OCI-LY7 (cell line): Measurements from ENCODE around the gene UBAC1. TPM values are rescaled to one million over a fixed set of nuclear protein-coding genes. Genes with fewer than 3 reads are reported as not detected.

Experiments
- Bru-seq: library from RNA; stranded (reverse); fragments of 400-500 nt; gene quantifications from one replicate; lab custom pipeline; 2021; lab: Mats Ljungman, UMichigan
- BruChase-seq, 2 experiments: library from RNA; stranded (reverse); fragments of 400-500 nt; gene quantifications; one replicate each; lab custom pipeline; 2021; lab: Mats Ljungman, UMichigan
- BruUV-seq: library from RNA; stranded (reverse); fragments of 400-500 nt; replicated peaks from 2 replicates; lab custom pipeline; 2021; lab: Mats Ljungman, UMichigan
- CTCF ChIA-PET: fragments of 300-600 bp; sonication (Branson Sonifier 250); formaldehyde crosslinking; loops from one replicate; lab custom pipeline; 2022; ENCODE audit warnings: antibody characterized with exemption; ENCODE audit not compliant: unreplicated experiment; lab: Charles Lee
- POLR2A ChIA-PET: fragments of 300-600 bp; sonication (Branson Sonifier 250); formaldehyde crosslinking; loops from one replicate; lab custom pipeline; 2022; ENCODE audit warnings: antibody characterized with exemption; lab: Charles Lee
- DNase-seq: peaks from one replicate; pipeline ENCODE4 v3.0.0-alpha.2; 2015; ENCODE audit warnings: low spot score
- H2AFZ ChIP-seq: fragments of 200-600 bp; sonication (generic), shearing (Covaris generic); 2 replicates; pipeline ENCODE4 v1.6.1; 2014; ENCODE audit warnings: mild to moderate bottlenecking, antibody characterized with exemption, low read length, moderate library complexity
- H3K27ac ChIP-seq: fragments of 200-600 bp; sonication (generic); 2 replicates; pipeline ENCODE4 v1.5.1; 2014; ENCODE audit warnings: mixed run types, low read depth, mild to moderate bottlenecking, moderate library complexity, low read length, inconsistent platforms; ENCODE audit not compliant: poor library complexity, severe bottlenecking
- H3K36me3 ChIP-seq: fragments of 200-600 bp; sonication (generic); 2 replicates; pipeline ENCODE4 v1.6.1; 2014; ENCODE audit warnings: mild to moderate bottlenecking, antibody characterized with exemption, low read length, moderate library complexity, mixed read lengths; ENCODE audit not compliant: insufficient read depth
- H3K4me1 ChIP-seq: fragments of 200-600 bp; sonication (generic); 2 replicates; pipeline ENCODE4 v1.5.1; 2014; ENCODE audit warnings: mild to moderate bottlenecking, low read length; ENCODE audit not compliant: insufficient read depth, poor library complexity, severe bottlenecking
- H3K4me2 ChIP-seq: fragments of 200-600 bp; sonication (generic); 2 replicates; pipeline ENCODE4 v1.6.1; 2014; ENCODE audit warnings: mild to moderate bottlenecking, low read length
- H3K4me3 ChIP-seq: fragments of 200-600 bp; sonication (generic); 2 replicates; pipeline ENCODE4 v1.5.1; 2014; ENCODE audit warnings: mild to moderate bottlenecking, low read depth, low read length; ENCODE audit not compliant: poor library complexity, severe bottlenecking
- H3K79me2 ChIP-seq: fragments of 200-600 bp; sonication (generic); 2 replicates; pipeline ENCODE4 v1.6.1; 2016; ENCODE audit warnings: low read depth, mild to moderate bottlenecking, low read length, moderate library complexity, mixed read lengths; ENCODE audit not compliant: insufficient read depth
- H3K9me2 ChIP-seq: fragments of 200-600 bp; sonication (generic); 2 replicates; pipeline ENCODE4 v1.6.1; 2016; ENCODE audit warnings: mild to moderate bottlenecking, low read length, mixed read lengths; ENCODE audit not compliant: insufficient read depth
- H3K9me3 ChIP-seq: fragments of 200-600 bp; sonication (generic); 2 replicates; pipeline ENCODE4 v1.6.1; 2014; ENCODE audit warnings: mild to moderate bottlenecking, mixed run types, low read length, mixed read lengths
- H4K20me1 ChIP-seq: fragments of 200-600 bp; sonication (generic); 2 replicates; pipeline ENCODE4 v1.6.1; 2014; ENCODE audit warnings: mild to moderate bottlenecking, antibody characterized with exemption, low read length, moderate library complexity, mixed read lengths; ENCODE audit not compliant: insufficient read depth
- CTCF ChIP-seq: fragments of 200-600 bp; sonication (generic); conservative IDR thresholded peaks from 2 replicates; pipeline ENCODE4 v1.5.1; 2014; ENCODE audit warnings: mild to moderate bottlenecking, antibody characterized with exemption, low read length, moderate library complexity, mixed read lengths
- EZH2phosphoT487 ChIP-seq: fragments of 200-600 bp; sonication (generic); IDR thresholded peaks from 2 replicates; pipeline ENCODE4 v1.6.1; 2018; ENCODE audit warnings: low read depth, borderline replicate concordance, mild to moderate bottlenecking, mixed run types, antibody characterized with exemption, low read length, moderate library complexity, mixed read lengths
- intact Hi-C: fragments of 100-400 bp; cut with micrococcal nuclease; formaldehyde crosslinking; loops from one replicate; pipeline ENCODE4 v1.10.0; 2022; ENCODE audit not compliant: unreplicated experiment
- long read RNA-seq: library from polyadenylated mRNA; stranded (forward); transcript quantifications from one replicate; pipeline ENCODE4 v2.0.0, GENCODE V29; 2022
- total RNA-seq, 2 experiments: library from RNA; depleted of rRNA in 1 of 2; stranded (reverse); fragments of >200 nt in 1 of 2; shearing (Covaris generic) in 1 of 2; gene quantifications; 2 replicates each; pipeline ENCODE4 v1.2.3, GENCODE V29; 2014 to 2022

UBAC1 gene
- total RNA-seq (2014; rRNA removed; shearing (Covaris generic)) (59.2 and 75.7 TPM in 2 replicates), total RNA-seq (2022) (42.3 and 42.4 TPM in 2 replicates), Bru-seq, nascent RNA (percentile 54 among the genes with signal in this experiment), BruChase-seq, experiment 1, labeled RNA remaining after a 6-hour chase (percentile 60 among the genes with signal in this experiment), BruChase-seq, experiment 2, labeled RNA remaining after a 2-hour chase (percentile 57 among the genes with signal in this experiment)
- long read RNA-seq, transcript UBAC1-201 (10 exons, 1,867 nt), result major isoform, 76 of 89 reads
- long read RNA-seq, partial matches to known transcripts, result 3 of 89 reads
- long read RNA-seq, other reads (novel, unspliced or antisense), result 10 of 89 reads

GRCh38 chr9:135961277-135961715, at the start of gene UBAC1:
Gene UBAC1 (minus strand): TSS chr9:135961373. CDS start chr9:135961162, 211 bp downstream.
- no TSS peak for BruUV-seq
- Histone ChIP-seq H3K4me2 (peak within 1 kb of the TSS; percentile 95), H3K9me2 (no peaks in the 10 kb centered on the region), H3K36me3 (peaks cover 8% of the 10 kb centered on the region; the same call in 1 of the 2 replicates), H3K4me1 (peaks cover 34% of the 10 kb centered on the region), H3K27ac (peak within 1 kb of the TSS; percentile 9), H2AFZ (peak within 1 kb of the TSS; percentile 70), H3K4me3 (peak within 1 kb of the TSS; percentile 98), H4K20me1 (peaks cover 7% of the 10 kb centered on the region; the same call in 1 of the 2 replicates), H3K9me3 (no peaks in the 10 kb centered on the region), H3K79me2 (peaks cover 37% of the 10 kb centered on the region)
- ChIA-PET POLR2A (no interaction called here), CTCF (no interaction called here)
- intact Hi-C loops, result loop anchor here (1.0 to 10.0 kb wide), 3 partner anchors 51 to 158 kb away; partner anchors contain the start of gene TMEM250
- DNase-seq, result peak; percentile 97
- TF ChIP-seq CTCF, result 0 out of 2 replicates have a peak, but pooled peaks have one; percentile 9
- TF ChIP-seq EZH2phosphoT487, result no peak

GRCh38 chr9:136010615-136011361, 49.6 kb upstream of the UBAC1 start:
- H3K36me3 ChIP-seq, result no peaks in the 10 kb centered on the region
- intact Hi-C loops, result loop anchor here (5.0 kb wide), 1 partner anchor 232 kb away; no protein-coding TSS in a partner anchor
- no peak overlapping the region for H3K4me3 ChIP-seq
- H3K9me3 ChIP-seq, result no peaks in the 10 kb centered on the region
- no peaks in the 10 kb centered on the region for H4K20me1 ChIP-seq
- H2AFZ ChIP-seq, result no peak overlapping the region
- no TSS peak for BruUV-seq
- no peak for DNase-seq
- POLR2A ChIA-PET, result no interaction called here
- peaks cover 76% of the 10 kb centered on the region for H3K4me1 ChIP-seq
- no peaks in the 10 kb centered on the region for H3K79me2 ChIP-seq
- H3K9me2 ChIP-seq, result no peaks in the 10 kb centered on the region
- no peak for TF ChIP-seq EZH2phosphoT487
- no peak for TF ChIP-seq CTCF
- peak overlapping the region; percentile 91 for H3K4me2 ChIP-seq
- CTCF ChIA-PET, result no interaction called here
- H3K27ac ChIP-seq, result peak overlapping the region; percentile 100
